Measurements from ENCODE around the gene RELL2. TPM values are rescaled to one million over a fixed set of nuclear protein-coding genes. Genes with fewer than 3 reads are reported as not detected.

The RELL2 gene
- total RNA-seq, 1 donor from 2014 or later = 1.0 TPM

GRCh38 chr5:141672841-141673813 lies 36.3 kb downstream of the RELL2 start:
- DNase-seq = no peak
- intact Hi-C loops (cut with micrococcal nuclease) = no loop called here
- peaks cover 26% of the 10 kb centered on the region for H3K36me3 ChIP-seq

GRCh38 chr5:141674747-141675146 lies 38.0 kb downstream of the RELL2 start:
- no peaks in the 10 kb centered on the region for H3K9me3 ChIP-seq (replicated peaks)
- H3K4me3 ChIP-seq = no peak overlapping the region
- peaks cover 42% of the 10 kb centered on the region for H3K4me1 ChIP-seq
- no peaks in the 10 kb centered on the region for H3K27me3 ChIP-seq (ENCODE audit: low read depth)
- no peak for TF ChIP-seq CTCF (IDR thresholded peaks at IDR 0.05; ENCODE audit: borderline replicate concordance)
- H3K27ac ChIP-seq (replicated peaks) = peak overlapping the region; percentile 8
- intact Hi-C loops (cut with micrococcal nuclease) = no loop called here
- DNase-seq = no peak
- H3K36me3 ChIP-seq = peaks cover 39% of the 10 kb centered on the region

More at GRCh38 chr5:141672841-141673813, 36.3 kb downstream of the RELL2 start:
- H3K27ac ChIP-seq (replicated peaks) = peak overlapping the region; percentile 59
- H3K4me3 ChIP-seq = no peak overlapping the region
- H3K9me3 ChIP-seq (replicated peaks) = no peaks in the 10 kb centered on the region
- H3K4me1 ChIP-seq = peaks cover 32% of the 10 kb centered on the region
- H3K27me3 ChIP-seq (ENCODE audit: low read depth) = no peaks in the 10 kb centered on the region
- TF ChIP-seq CTCF (IDR thresholded peaks at IDR 0.05; ENCODE audit: borderline replicate concordance) = no peak

DNA sequence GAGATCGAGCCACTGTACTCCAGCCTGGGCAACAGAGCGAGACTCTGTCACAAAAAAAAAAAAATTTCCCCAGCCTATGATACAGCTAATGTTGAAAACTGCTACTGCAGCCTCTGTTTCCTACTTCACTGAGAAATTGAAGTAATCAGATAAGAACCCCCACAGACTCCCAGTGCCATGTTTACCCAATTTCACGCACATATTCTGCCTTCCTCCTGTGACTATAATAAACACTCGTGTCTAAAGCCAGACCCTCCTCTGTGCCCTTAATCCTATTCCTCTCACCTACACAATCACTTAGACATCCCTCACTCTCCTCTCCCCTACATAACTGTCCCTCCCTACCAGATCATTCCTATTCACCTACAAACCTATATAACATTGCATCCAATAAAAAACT lies 38.9 kb downstream of the RELL2 start:
- no peak for DNase-seq
- Histone ChIP-seq H3K4me3 (no peak overlapping the region), H3K36me3 (peaks cover 39% of the 10 kb centered on the region), H3K4me1 (peaks cover 51% of the 10 kb centered on the region), H3K27ac (replicated peaks) (no peak overlapping the region), H3K27me3 (ENCODE audit: low read depth) (no peaks in the 10 kb centered on the region), H3K9me3 (replicated peaks) (no peaks in the 10 kb centered on the region)
- no peak for TF ChIP-seq CTCF (IDR thresholded peaks at IDR 0.05; ENCODE audit: borderline replicate concordance)
- intact Hi-C loops (cut with micrococcal nuclease) = no loop called here

DNA sequence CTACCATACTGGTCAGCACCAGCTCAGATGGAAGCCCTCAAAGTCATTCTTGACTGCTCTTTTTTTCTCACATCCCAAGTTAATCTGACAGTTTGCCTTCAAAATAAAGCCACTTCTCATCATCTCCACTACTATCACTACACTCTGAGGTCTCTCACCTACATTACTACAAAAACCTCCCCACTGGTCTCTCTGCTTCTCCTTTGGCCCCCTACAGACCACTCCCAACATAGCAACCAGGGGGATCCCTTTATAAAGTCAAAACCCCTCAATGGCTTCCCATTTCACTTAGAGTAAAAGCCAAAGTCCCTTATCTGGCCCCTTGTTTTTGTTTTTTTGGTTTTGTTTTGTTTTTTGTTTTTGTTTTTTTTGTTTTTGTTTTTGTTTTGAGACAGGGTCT lies 40.6 kb downstream of the RELL2 start:
- Histone ChIP-seq H3K36me3 (peaks cover 22% of the 10 kb centered on the region), H3K4me1 (peaks cover 69% of the 10 kb centered on the region), H3K27me3 (ENCODE audit: low read depth) (no peaks in the 10 kb centered on the region), H3K9me3 (replicated peaks) (no peaks in the 10 kb centered on the region), H3K27ac (replicated peaks) (no peak overlapping the region), H3K4me3 (no peak overlapping the region)
- DNase-seq = no peak
- no peak for TF ChIP-seq CTCF (IDR thresholded peaks at IDR 0.05; ENCODE audit: borderline replicate concordance)
- intact Hi-C loops (cut with micrococcal nuclease) = no loop called here

- Histone ChIP-seq H3K9me3 (replicated peaks) (no peaks in the 10 kb centered on the region), H3K36me3 (peaks cover 16% of the 10 kb centered on the region), H3K4me3 (peak overlapping the region; percentile 75), H3K4me1 (peaks cover 68% of the 10 kb centered on the region), H3K27ac (replicated peaks) (peak overlapping the region; percentile 95), H3K27me3 (ENCODE audit: low read depth) (no peaks in the 10 kb centered on the region)
- no peak for DNase-seq
- intact Hi-C loops (cut with micrococcal nuclease) = no loop called here
- TF ChIP-seq CTCF (IDR thresholded peaks at IDR 0.05; ENCODE audit: borderline replicate concordance) = no peak
These were observed 43.4 kb downstream of the RELL2 start for GRCh38 chr5:141680178-141680577.
